Measurements from ENCODE around the gene NUP107. TPM values are rescaled to one million over a fixed set of nuclear protein-coding genes. Genes with fewer than 3 reads are reported as not detected.

The NUP107 gene
- total RNA-seq, 1 donor from 2014 or later: 22.7 TPM

GRCh38 chr12:68785358-68785757, 98.6 kb downstream of the NUP107 start:
- Histone ChIP-seq H3K27ac (peak overlapping the region; percentile 73), H3K4me3 (no peak overlapping the region), H3K36me3 (no peaks in the 10 kb centered on the region), H3K27me3 (no peaks in the 10 kb centered on the region), H3K4me1 (peaks cover 15% of the 10 kb centered on the region), H3K9me3 (no peaks in the 10 kb centered on the region)
- TF ChIP-seq CTCF (IDR thresholded peaks at IDR 0.05): no peak
- ATAC-seq (peak; percentile 64), DNase-seq (no peak)
- intact Hi-C loops (cut with DNase I): no loop called here

- Histone ChIP-seq H3K36me3 (no peaks in the 10 kb centered on the region), H3K9me3 (no peaks in the 10 kb centered on the region), H3K27me3 (no peaks in the 10 kb centered on the region), H3K27ac (peak overlapping the region; percentile 73), H3K4me3 (no peak overlapping the region), H3K4me1 (peaks cover 15% of the 10 kb centered on the region)
- TF ChIP-seq CTCF (IDR thresholded peaks at IDR 0.05): no peak
- intact Hi-C loops (cut with DNase I): no loop called here
- DNase-seq: no peak
- ATAC-seq: no peak
Observed at GRCh38 chr12:68785823-68786222, 99.0 kb downstream of the NUP107 start.

GRCh38 chr12:68786929-68787328, 100.2 kb downstream of the NUP107 start:
- H3K4me3 ChIP-seq: no peak overlapping the region
- H3K27ac ChIP-seq: peak overlapping the region; percentile 73

GRCh38 chr12:68788554-68789143, 101.9 kb downstream of the NUP107 start:
- Histone ChIP-seq H3K4me3 (no peak overlapping the region), H3K9me3 (no peaks in the 10 kb centered on the region), H3K36me3 (no peaks in the 10 kb centered on the region), H3K27ac (no peak overlapping the region), H3K4me1 (peaks cover 15% of the 10 kb centered on the region), H3K27me3 (no peaks in the 10 kb centered on the region)
- TF ChIP-seq CTCF (IDR thresholded peaks at IDR 0.05): no peak
- DNase-seq (no peak), ATAC-seq (no peak)
- intact Hi-C loops (cut with DNase I): no loop called here

More at GRCh38 chr12:68786929-68787328, 100.2 kb downstream of the NUP107 start:
- DNase-seq (no peak), ATAC-seq (no peak)
- Histone ChIP-seq H3K9me3 (no peaks in the 10 kb centered on the region), H3K27me3 (no peaks in the 10 kb centered on the region), H3K36me3 (no peaks in the 10 kb centered on the region), H3K4me1 (peaks cover 15% of the 10 kb centered on the region)
- TF ChIP-seq CTCF (IDR thresholded peaks at IDR 0.05): no peak
- intact Hi-C loops (cut with DNase I): no loop called here

GRCh38 chr12:68789144-68789878, 102.5 kb downstream of the NUP107 start:
- intact Hi-C loops (cut with DNase I): no loop called here
- no peaks in the 10 kb centered on the region for H3K27me3 ChIP-seq
- no peaks in the 10 kb centered on the region for H3K9me3 ChIP-seq
- no peak overlapping the region for H3K27ac ChIP-seq
- ATAC-seq: no peak
- DNase-seq: no peak
- peaks cover 15% of the 10 kb centered on the region for H3K4me1 ChIP-seq
- no peaks in the 10 kb centered on the region for H3K36me3 ChIP-seq
- H3K4me3 ChIP-seq: no peak overlapping the region
- TF ChIP-seq CTCF (IDR thresholded peaks at IDR 0.05): no peak
